PFSK-1 (cell line): ENCODE results near the gene COL6A2.

Experiments
- FOXP2 ChIP-seq: optimal IDR thresholded peaks from 2 replicates; pipeline ENCODE3; 2011; ENCODE audit warnings: borderline replicate concordance, control low read depth, inconsistent platforms; ENCODE audit not compliant: insufficient read depth; ENCODE audit errors: extremely low read length, extremely low read depth
- TAF1 ChIP-seq: IDR thresholded peaks from 2 replicates; pipeline ENCODE4 v1.6.1; 2012; ENCODE audit warnings: low read length, control low read depth, borderline replicate concordance; ENCODE audit not compliant: insufficient read depth

- TF ChIP-seq FOXP2: no peak
- no peak for TF ChIP-seq TAF1
These were observed 32.5 kb upstream of the COL6A2 start for GRCh38 chr21:46065215-46065913.
